Skin epidermis (tissue), 12 donors: Measurements from ENCODE around the gene ARHGEF12.

ENCODE experiments used
- H3K27ac ChIP-seq, 21 experiments: fragments of 200-600 bp; sonication (generic) in 11 of 21; one replicate each; pipeline ENCODE4 v1.5.0; 2020; ENCODE audit warnings: mild to moderate bottlenecking in 3 of 21, inconsistent platforms in 2 of 21, moderate library complexity in 2 of 21
- H3K4me3 ChIP-seq, 7 experiments: fragments of 200-600 bp; sonication (generic) in 2 of 7; one replicate each; pipeline ENCODE4 v1.5.0; 2020; ENCODE audit warnings: inconsistent platforms in 2 of 7, mild to moderate bottlenecking in 2 of 7, moderate library complexity in 1 of 7

ARHGEF12 gene

GRCh38 chr11:120376547-120377182 is 40.5 kb downstream of the ARHGEF12 start:
- Histone ChIP-seq H3K4me3 (no peak overlapping the region), H3K27ac (no peak overlapping the region)

DNA sequence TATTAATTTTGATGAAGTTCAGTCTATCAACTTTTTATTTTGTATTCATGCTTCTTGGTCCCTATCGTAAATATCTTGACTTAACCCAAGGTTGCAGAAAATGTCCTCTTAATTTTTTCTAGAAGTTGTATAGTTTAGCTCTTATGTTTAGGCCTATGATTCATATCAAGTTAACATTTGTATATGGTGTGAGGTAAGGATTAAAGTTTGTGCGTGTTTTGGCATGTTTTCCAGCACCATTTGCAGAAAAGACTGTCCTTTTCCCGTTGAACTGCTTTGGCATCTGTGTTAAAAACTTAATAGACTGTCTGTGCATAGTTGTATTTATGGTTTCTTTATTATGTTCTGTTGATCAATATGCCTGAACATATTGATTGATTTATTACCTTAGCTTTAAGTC is 42.3 kb downstream of the ARHGEF12 start:
- Histone ChIP-seq H3K4me3 (no peak overlapping the region), H3K27ac (no peak overlapping the region)

GRCh38 chr11:120381401-120381800 is 45.2 kb downstream of the ARHGEF12 start:
- no peak overlapping the region for H3K27ac ChIP-seq
- H3K4me3 ChIP-seq: no peak overlapping the region

DNA sequence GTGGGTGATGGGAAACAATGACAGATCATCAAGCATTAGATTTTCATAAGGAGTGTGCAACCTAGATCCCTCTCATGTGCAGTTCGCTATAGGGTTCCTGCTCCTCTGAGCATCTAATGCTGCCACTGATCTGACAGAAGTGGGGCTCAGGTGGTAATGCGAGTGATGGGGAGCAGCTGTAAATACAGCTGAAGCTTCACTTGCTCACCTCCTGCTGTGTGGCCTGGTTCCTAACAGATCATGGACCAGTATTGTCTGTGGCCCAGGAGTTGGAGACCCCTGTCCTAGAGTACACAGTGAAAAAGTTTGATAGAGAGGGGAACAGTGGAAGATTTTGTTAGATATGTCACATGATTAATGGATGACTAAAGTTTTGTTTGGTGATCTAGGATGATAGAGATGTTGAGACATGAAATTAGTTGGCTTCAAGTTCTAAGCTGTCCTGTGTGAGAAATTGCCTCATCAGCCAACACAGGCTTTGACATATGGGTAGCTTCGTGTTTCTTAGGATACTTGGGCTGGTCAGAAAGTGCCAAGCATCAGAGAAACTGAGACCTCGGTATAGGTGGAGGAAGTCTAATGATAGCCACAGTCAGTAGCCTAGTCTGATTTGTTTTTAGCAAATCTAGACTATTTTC is 47.4 kb downstream of the ARHGEF12 start:
- Histone ChIP-seq H3K27ac (no peak overlapping the region), H3K4me3 (no peak overlapping the region)

DNA sequence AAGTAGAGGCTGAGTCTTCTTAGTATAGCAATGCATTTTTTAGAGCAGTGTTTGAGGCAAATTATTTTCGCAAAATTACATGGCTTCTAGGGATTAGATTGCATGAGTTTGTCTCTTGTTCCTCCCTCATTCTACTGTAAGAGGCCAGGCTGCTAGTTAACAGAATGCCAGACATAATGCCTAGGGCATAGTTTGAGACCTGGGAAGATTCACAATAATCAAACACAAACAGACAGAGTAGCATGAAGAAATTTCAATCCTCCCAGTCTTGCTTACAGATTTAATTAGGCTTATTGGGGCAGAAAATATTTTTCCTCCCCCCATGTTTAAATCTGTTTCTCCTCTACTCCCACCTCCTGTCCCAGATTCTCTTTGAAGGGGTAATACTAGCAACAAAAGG is 48.3 kb downstream of the ARHGEF12 start:
- Histone ChIP-seq H3K27ac (no peak overlapping the region), H3K4me3 (no peak overlapping the region)

DNA sequence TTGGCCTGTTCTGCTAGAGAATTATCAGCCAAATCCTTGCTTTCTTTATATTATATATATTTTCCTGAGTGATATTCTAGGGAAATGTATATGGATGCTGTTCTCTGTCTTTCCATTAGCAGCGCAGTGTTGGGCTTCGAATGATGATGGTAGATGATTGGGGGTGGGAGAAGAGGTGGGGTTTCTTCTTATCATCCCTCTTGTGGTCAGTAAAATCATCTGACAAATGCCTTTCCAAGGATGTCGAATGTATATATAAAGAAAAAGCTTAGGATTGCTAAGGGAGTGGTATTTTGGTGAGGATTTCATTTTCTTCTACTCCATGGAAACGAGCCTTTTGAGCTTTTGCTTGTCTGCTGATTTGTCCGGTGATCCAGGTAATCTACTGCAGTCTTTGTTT is 48.9 kb downstream of the ARHGEF12 start:
- peak overlapping the region in 1 of 21 experiments; percentile 14 for H3K27ac ChIP-seq
- H3K4me3 ChIP-seq: no peak overlapping the region

DNA sequence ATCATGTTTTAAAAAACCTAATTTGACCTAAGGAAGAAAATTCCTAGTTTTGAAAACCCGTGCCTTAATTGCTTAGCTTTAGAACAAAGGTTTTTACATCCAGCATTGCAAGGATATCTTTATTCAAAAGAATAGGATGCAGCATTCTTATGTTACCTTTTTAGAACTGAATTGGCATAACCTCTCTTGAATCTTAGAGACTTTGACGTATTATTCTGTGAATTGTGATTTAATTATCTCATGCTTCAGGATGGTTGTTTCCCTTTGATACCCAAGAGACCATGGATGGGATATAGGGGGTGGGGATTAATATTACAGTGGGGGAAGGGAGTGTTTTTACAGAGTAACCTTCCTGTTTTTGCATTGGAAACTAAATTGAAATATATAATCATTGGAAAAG is 49.4 kb downstream of the ARHGEF12 start:
- Histone ChIP-seq H3K4me3 (no peak overlapping the region), H3K27ac (peak overlapping the region in 1 of 21 experiments; percentile 14)

DNA sequence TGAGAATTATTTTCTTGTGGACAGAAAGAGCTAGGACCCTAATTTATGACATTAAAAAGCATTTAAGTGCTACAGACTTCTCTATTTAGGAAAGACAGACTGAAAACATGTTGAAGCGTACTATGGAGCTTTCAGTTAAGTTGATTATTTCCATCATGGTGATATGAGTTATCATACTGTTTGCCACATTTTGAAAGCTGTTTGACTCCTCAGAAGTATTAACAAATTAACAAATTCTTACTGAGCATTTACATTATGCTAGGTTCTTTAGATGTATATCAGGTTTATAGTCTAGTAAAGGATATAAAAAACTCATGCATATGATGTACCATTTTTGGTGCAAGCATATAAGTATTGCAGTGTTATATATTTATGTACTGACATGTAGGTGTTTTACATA is 50.1 kb downstream of the ARHGEF12 start:
- Histone ChIP-seq H3K27ac (no peak overlapping the region), H3K4me3 (no peak overlapping the region)

- H3K27ac ChIP-seq: peak overlapping the region in 1 of 21 experiments; percentile 10
- H3K4me3 ChIP-seq: no peak overlapping the region
Observed at GRCh38 chr11:120386774-120387371, 50.7 kb downstream of the ARHGEF12 start.

GRCh38 chr11:120388261-120388660 is 52.0 kb downstream of the ARHGEF12 start:
- Histone ChIP-seq H3K27ac (no peak overlapping the region), H3K4me3 (no peak overlapping the region)

DNA sequence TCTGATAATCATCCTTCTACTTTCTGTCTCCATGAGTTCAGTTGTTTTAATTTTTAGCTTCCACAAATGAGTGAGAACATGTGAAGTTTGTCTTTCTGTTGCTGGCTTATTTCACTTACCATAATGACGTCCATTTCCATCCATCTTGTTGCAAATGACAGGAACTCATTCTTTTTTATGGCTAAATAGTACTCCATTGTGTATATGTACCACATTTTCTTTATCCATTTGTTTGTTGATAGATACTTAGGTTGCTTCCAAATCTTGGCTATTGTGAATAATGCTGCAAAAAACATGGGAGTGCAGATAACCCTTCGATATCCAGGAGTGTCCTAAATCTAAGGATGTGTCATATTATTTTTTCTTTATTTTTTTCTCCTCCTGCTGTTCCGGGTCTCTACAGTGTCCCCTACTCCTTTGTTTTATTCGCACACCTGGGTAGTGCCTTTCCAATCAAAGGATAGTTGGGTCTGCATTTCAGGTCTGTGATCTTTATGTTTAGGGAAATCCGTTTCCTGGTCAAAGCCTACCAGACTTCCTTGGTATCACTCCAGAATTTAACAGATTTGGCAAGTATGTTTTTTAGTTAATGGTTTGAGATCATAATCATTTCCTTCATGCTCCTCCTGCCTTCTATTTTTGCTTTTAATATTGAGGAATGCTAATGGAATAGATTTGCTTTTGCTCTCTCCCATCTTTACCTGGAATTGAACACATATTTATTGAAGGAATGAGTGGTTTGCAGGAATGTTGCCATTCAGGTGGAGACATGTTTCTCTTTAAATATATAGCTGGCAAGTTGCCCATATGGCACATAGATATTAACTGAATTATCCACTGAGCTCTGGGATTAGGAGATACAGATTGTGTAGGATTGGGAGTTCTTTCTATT is 53.7 kb downstream of the ARHGEF12 start:
- Histone ChIP-seq H3K27ac (peak overlapping the region in 1 of 21 experiments; percentile 18), H3K4me3 (no peak overlapping the region)

- H3K27ac ChIP-seq: peak overlapping the region in 3 of 21 experiments; percentile 2 to 66 (median 18)
- H3K4me3 ChIP-seq: no peak overlapping the region
Observed at GRCh38 chr11:120390585-120390922, 54.3 kb downstream of the ARHGEF12 start.

- H3K27ac ChIP-seq: peak overlapping the region in 12 of 21 experiments; percentile 1 to 66 (median 43)
Observed at GRCh38 chr11:120391292-120391691, 55.1 kb downstream of the ARHGEF12 start.

DNA sequence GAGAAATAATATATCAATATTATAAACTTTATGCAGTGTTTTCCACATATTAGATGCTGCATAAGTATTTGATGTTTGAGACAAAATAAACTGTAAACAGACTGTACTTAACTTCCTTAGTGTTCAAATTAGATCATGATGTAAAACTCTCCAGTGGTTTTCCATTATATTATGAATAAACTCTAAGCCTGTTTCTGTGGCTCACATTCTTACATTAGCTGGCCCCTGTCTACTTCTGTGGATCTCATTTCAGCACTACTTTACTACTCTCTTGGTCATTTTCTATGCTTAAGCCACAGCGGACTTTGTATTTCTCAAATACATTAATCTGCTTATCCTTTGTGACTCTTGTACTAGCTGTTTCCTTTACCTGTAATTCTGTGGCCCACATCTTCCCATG is 55.6 kb downstream of the ARHGEF12 start:
- Histone ChIP-seq H3K4me3 (no peak overlapping the region), H3K27ac (peak overlapping the region in 11 of 21 experiments; percentile 1 to 66 (median 51))

More at GRCh38 chr11:120391292-120391691, 55.1 kb downstream of the ARHGEF12 start:
- H3K4me3 ChIP-seq: no peak overlapping the region

DNA sequence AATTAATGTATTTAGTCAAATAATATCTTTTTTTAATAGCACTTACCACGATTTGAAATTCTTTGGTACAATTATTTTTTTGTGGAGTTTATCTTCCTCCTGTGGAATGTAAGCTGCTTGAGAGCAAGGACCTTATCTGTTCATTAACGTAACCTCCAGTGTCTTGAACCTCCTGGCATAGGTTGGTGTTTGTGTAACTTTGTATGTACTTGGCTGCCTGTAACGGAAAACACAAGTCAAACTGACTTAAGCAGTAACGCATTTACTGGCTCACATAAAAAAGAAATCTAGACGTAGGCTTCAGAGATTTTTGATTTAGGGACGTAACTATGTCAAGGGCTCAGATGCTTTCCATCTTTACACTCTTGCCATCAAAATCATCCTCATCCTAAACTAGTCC is 56.1 kb downstream of the ARHGEF12 start:
- H3K27ac ChIP-seq: peak overlapping the region in 7 of 21 experiments; percentile 8 to 66 (median 56)

DNA sequence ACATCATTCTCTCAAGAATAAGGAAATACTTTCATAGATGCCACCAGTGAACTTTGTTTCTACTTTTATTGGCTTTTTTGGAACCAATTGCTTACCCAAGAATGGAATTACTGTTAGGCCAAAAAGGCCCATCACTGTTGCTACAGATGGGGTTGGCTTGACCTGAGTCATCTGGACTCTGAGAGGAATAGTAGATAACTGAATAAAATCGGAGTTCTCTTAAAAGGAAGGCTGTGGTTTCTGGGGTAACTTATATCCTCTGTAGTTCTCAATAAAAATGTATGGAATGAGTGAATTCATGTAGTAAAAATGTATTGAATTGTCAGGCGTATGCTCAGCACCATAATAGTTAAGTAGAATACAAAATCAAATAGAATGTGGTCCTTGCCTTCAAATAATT is 56.6 kb downstream of the ARHGEF12 start:
- H3K4me3 ChIP-seq: no peak overlapping the region
- peak overlapping the region in 2 of 21 experiments; percentile 56 to 57 for H3K27ac ChIP-seq

More for the DNA sequence above, 56.1 kb downstream of the ARHGEF12 start:
- H3K4me3 ChIP-seq: no peak overlapping the region

DNA sequence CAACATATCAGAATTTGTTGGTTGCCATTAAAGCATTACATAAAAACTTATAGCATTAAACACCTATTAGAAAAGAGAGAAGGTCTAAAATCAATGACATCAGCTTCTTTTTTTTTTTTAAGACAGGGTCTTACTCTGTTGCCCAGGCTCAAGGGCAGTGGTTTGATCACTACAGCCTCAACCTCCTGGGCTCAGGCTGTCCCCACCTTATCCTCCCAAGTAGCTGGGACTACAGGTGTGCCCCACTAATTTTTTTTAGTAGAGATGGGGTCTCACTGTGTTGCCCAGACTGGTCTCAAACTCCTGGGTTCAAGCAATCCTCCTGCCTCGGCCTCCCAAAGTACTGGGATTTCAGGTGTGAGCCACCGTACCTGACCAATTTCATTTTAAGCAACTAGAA is 57.9 kb downstream of the ARHGEF12 start:
- H3K4me3 ChIP-seq: no peak overlapping the region
- H3K27ac ChIP-seq: no peak overlapping the region

DNA sequence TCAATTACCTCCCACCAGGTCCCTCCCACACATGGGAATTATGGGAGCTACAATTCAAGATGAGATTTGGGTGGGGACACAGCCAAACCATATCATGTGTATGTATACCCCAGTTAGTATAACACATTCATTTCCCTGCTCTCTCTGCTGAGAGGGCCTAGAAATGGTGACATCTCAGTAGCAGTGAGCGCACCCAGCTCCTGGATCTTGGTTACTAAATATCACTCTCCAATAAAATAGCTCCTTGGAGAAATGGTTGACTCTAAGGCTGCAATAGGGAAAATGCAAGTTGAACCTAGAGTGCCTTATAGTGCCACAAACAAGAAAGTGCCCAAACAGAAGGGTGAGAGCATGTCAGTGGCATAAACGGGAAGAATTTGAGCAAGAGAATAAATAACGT is 59.6 kb downstream of the ARHGEF12 start:
- no peak overlapping the region for H3K4me3 ChIP-seq

DNA sequence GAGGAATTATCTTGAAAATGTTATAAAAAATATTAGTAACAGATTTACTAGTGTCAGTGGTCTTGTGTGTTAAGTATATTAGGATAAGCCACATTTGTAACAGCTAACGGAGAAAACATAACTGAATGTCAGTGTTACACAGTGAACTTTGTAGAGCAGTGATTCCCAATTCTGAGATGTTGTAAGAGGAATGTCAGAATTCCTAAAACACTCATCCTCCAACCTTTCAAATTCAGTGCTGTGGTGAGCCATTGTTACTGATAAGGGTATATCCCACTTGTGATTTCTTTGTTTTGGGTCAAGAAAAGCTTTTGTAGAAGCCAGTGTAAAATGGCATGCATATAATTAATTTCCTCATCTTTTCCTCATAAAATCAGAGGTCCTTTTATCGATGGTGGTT is 61.9 kb downstream of the ARHGEF12 start:
- H3K4me3 ChIP-seq: no peak overlapping the region

More for the DNA sequence above, 59.6 kb downstream of the ARHGEF12 start:
- H3K27ac ChIP-seq: no peak overlapping the region

GRCh38 chr11:120399307-120399706 is 63.1 kb downstream of the ARHGEF12 start:
- H3K27ac ChIP-seq: no peak overlapping the region

More for the DNA sequence above, 61.9 kb downstream of the ARHGEF12 start:
- H3K27ac ChIP-seq: no peak overlapping the region

More at GRCh38 chr11:120399307-120399706, 63.1 kb downstream of the ARHGEF12 start:
- no peak overlapping the region for H3K4me3 ChIP-seq
